Measurements from ENCODE around the gene ARHGEF28.

Gene ARHGEF28

DNA sequence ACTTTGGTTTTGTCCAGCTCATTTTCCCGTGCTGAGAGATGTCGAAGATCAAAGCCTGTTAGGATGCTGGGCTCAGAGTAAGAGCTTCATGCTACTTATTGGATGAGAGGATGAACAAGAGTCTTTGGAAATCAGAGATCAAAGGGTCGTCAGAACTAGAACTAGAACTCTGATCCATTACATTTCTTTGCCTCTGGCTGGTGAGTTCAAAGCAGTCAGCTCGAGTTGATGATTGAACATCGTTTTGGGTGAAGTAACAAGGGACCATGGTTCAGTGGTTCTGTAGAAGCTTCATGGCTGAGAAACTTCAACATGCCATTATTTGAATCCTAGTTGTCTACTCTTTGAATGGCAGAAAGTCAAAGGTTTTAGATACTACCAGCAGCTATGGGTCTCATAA is 320.3 kb downstream of the ARHGEF28 start:
- no peak for DNase-seq

GRCh38 chr5:73946919-73947602 is 321.1 kb downstream of the ARHGEF28 start:
- no peak for DNase-seq

DNA sequence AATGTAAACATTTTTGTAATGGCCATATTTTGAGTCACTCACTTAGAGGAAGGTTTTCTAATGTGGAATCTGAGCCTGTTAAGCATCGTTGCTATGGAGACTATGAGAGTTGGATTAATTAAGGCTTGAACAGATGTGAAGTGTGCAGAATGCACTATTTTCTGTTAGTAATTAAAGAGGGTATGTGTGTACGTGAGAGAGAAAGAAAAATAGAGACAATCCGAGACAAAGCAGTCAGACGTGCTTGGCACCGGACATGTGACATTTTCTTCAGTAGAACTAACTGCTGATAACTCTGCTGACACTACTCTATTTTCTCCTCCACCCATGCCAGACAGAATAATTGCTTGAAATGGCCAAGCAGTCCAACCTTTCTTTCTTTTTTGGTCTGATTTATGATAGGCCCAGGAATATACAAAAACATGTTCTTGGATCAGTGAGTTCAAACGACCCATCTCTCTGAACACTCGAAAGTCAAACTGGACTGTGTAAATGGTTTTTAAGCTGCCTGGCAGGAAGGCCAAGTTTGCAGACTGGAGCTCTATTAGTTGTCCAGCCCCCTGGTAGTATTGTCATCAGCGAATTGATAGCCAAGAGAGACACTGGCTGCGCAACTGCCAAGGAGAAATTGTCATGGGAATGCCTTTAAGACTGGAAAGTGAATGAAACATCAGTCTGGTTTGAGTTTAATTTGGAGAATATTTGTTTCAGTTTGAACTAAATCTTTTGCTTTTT is 322.1 kb downstream of the ARHGEF28 start:
- no peak for DNase-seq

DNA sequence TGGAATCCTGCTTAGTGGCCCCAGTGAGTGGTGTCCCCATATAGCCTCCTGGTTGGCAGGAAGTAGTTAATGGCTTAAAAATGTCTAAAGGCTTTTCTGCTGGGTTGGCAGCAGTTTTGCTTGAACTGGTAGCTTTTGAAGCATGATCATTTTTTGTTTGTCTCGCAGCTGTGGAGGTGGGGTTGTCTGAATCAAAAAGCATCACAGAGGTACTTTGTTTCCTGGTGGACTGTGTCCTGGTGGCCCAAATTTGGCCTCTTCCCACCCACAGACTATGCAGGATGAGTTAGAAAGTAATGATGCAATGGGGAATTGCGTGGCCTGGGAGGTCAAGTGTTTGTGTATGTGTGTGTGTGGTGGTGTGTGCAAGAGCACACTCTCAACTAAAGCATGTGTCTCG is 322.7 kb downstream of the ARHGEF28 start:
- DNase-seq: no peak

DNA sequence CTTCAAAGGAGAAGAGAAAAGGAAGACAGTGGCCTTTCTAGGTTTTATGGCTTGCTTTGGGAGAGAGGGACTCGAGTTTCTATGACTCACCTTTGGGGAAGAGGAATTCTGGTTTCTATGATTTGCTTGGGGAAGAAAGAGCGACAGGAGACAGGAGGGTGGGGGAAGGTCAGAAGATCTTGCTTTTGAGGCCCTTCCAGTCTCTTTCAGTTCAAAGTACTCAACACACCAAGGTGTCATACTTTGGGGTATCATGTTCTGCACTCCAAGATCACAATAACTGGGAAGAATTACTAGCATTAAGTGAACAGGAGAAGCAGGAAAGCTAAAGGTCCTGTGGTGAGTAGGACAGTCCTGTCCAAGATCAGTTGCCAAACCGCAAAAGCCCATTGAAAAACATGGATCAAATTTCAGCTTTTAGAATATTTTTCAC is 324.5 kb downstream of the ARHGEF28 start:
- no peak for DNase-seq

- DNase-seq: no peak
Measured at GRCh38 chr5:73950912-73951430, 325.0 kb downstream of the ARHGEF28 start.

DNA sequence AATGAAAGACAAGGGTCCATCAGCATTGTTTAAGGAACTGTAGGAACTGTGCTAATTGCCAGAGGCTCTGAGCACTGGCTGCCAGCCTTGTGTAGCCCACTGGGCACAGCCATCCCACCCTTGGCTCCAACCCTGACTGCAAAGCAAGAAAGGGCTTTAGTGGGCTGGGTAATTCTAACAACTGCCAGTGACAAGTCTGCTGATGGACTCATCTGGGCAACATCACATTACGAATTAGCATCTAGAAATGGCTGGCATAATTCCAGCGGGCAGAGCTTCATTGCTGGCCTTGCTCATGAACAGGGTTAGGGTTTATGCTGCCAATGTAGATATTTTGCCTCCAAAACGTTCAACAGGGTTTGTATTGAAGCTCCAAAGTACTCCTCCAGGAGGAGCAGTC is 326.9 kb downstream of the ARHGEF28 start:
- DNase-seq: no peak

GRCh38 chr5:73954381-73954780 is 328.4 kb downstream of the ARHGEF28 start:
- DNase-seq: no peak

GRCh38 chr5:73955271-73955846 is 329.4 kb downstream of the ARHGEF28 start:
- no peak for DNase-seq

DNA sequence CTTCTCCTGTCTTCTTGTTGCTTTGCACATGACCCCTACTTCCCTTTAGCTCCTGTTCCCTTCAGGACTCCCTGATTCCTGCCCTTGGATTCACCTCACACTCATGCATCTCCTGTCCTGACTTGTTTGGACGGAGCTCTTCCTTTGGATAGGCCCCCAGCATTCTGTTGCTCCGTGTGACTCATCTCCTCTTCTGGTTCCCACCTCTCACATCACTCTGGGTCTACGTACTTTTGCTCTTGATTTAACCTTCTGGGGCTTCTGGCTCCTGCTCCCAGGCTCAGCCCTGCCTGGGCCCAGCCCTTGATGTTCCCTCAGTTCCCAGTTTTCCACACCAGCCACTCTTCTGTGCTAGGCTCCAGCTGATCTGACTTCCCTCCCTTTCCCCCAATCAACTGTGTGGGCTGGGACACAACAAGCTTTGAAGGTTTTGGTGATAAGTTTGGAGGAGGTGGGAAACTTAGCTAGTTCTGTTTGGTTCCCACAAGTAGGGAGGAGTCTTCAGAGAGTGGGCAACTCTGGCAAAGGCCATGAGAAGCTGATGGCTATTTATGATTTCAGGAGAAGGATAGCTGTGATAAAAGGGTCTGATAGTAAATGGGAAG is 331.5 kb downstream of the ARHGEF28 start:
- DNase-seq: no peak

DNA sequence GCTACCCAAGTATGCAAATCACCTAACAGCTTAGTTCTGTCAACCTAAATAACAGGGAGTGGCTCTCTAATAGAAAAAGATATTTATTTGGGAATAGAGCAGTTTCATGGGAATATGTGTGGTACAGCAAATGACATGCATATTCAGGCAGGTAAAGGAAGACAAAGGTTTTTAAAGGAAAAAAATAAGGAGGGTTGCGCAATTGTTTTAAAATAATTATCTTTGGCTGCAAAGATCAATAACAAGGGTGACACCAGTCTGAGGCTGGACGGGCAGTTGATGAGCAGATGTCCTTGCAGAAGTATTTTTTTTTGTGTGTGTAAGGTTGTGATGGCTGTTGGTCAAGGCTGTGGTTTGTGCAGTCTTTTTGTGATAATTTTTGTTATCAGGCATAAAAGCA is 332.0 kb downstream of the ARHGEF28 start:
- no peak for DNase-seq

- no peak for DNase-seq
Measured at GRCh38 chr5:73960023-73960422, 334.0 kb downstream of the ARHGEF28 start.

GRCh38 chr5:73960426-73960825 is 334.4 kb downstream of the ARHGEF28 start:
- DNase-seq: no peak

DNA sequence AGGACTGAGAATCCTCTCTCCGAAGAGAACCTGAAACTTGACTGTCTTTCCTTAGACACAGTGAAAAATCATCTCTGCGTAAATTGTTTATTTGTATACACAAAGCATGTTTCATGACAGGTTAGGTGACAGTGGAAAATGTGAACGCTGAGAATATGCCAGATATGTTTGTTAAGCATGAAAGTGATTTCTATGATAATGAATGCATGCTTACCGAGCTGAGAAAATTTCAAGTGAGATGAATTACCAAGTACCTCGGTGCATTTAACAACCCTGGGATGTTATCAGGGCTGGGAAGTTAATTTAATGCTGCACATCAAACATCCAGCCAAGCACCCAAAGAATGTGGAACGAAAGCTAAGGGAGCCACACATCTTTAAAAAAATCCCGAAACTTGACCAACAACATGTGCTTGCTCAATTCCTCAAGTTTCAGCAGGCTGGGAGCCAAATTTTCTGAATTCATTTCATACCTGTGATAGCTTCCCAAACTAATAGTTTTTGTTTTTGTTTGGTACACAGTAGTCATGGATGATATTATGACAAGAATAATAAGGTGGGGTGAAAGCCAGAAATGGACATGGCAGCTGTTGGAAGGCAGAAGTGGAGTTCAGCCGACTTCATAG is 336.9 kb downstream of the ARHGEF28 start:
- DNase-seq: no peak

DNA sequence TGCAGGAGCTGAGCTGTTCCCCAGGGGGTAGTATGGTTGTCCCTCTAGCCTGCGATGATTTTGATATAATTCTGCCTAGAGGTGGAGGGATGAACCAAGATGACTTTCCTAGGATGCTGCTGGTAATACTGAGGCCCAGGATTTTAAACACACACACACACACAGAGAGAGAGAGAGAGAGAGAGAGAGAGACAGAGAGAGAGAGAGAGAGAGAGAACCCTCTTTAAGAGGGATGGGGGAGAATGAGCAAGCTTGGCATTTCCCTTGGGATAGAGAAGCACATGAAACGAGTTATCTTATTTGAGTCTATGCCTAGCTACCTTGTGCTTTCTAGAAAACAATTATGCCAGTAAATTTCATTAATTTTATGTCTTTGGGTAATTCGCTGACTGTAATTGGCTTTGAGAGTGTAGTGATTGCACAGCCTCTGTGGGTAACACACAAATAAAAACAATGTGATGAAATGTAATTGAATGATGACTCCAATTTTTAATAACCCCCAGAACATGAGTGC is 338.4 kb downstream of the ARHGEF28 start:
- DNase-seq: no peak

GRCh38 chr5:73966451-73966850 is 340.5 kb downstream of the ARHGEF28 start:
- no peak for DNase-seq

GRCh38 chr5:73967347-73967746 is 341.4 kb downstream of the ARHGEF28 start:
- DNase-seq: no peak

DNA sequence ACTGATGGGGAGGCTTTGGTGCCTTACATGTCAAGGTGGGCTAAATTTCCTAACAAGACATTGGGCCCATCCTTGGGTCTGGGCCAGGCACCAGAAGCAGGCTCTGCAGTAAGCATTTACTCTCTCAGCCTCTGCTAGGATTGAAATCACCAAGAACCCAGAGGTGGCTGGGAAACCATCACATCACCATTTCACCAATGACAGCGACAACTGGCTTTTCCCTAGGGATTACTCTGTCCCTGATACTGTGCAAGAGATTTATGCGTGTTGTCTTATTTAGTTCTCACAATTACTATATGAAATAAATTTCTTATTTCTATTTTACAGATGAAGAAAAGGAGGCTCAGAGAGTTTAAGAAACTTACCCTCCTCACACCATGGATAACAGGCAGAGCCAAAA is 342.2 kb downstream of the ARHGEF28 start:
- DNase-seq: no peak

GRCh38 chr5:73968729-73969128 is 342.7 kb downstream of the ARHGEF28 start:
- no peak for DNase-seq

GRCh38 chr5:73969195-73970036 is 343.4 kb downstream of the ARHGEF28 start:
- no peak for DNase-seq

GRCh38 chr5:73971326-73971725 is 345.3 kb downstream of the ARHGEF28 start:
- DNase-seq: no peak

DNA sequence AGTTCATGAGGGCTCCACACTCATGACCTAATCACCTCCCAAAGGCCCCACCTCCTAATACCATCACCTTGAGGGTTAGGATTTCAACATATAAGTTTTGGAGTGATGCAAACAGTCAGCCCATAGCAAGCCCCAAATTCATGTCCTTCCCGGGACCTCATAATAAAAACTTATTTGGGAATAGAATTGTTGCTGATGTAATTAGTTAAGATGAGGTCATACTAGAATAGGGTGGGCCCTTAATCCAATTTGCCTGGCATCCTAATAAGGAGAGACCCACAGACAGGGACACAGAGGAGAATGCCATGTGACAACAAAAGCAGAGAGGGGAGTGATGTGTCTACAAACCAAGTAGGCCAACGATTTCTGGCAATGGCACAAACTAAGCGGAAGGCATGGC is 347.1 kb downstream of the ARHGEF28 start:
- DNase-seq: no peak
